ENCODE measurements around the gene CIDEC. TPM values are rescaled to one million over a fixed set of nuclear protein-coding genes. Genes with fewer than 3 reads are reported as not detected.
"Not testable (repeated sequence)": the region's sequence is repeated elsewhere in the genome, so short reads cannot be mapped to it uniquely, and the experiment has no call there.

Gene CIDEC
- total and polyA plus RNA-seq, 12 donors: 0.27 to 25.3 (median 4.7) TPM; not detected in 1

DNA sequence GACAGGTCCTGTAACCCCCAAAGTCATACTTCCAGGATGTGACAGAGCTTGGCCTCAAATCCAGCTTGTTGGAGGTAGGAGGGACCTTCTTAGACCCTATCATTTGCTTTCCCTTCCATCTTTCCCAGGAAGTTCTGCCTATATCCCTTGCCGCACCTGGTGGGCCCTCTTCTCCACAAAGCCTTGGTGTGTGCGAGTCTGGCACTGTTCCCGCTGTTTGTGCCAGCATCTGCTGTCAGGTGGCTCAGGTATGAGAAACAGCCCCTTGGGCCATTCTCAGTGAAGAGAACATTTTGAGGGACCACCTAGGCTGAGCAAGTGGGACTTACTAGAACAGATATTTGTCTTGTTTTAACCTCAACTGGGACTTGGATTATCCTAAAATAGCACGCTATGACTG, 23.9 kb upstream of the CIDEC start:
- no peaks in the 10 kb centered on the region for H3K36me3 ChIP-seq
- intact Hi-C loops (cut with DNase I): no loop called here
- no peaks in the 10 kb centered on the region for H3K27me3 ChIP-seq
- ATAC-seq (no peak), DNase-seq (no peak)
- no peaks in the 10 kb centered on the region for H3K9me3 ChIP-seq
- H3K4me1 ChIP-seq: peaks cover 0 to 22% (median 10%) of the 10 kb centered on the region in 9 donors
- H3K27ac ChIP-seq: peak overlapping the region in 4 of 10 donors; percentile 60 to 77 (median 68)
- no peak overlapping the region for H3K4me3 ChIP-seq
- WGBS, 2 donors: 95 to 96% methylated on average over 4 of the region's 4 CpGs
- TF ChIP-seq, protein P1, sequence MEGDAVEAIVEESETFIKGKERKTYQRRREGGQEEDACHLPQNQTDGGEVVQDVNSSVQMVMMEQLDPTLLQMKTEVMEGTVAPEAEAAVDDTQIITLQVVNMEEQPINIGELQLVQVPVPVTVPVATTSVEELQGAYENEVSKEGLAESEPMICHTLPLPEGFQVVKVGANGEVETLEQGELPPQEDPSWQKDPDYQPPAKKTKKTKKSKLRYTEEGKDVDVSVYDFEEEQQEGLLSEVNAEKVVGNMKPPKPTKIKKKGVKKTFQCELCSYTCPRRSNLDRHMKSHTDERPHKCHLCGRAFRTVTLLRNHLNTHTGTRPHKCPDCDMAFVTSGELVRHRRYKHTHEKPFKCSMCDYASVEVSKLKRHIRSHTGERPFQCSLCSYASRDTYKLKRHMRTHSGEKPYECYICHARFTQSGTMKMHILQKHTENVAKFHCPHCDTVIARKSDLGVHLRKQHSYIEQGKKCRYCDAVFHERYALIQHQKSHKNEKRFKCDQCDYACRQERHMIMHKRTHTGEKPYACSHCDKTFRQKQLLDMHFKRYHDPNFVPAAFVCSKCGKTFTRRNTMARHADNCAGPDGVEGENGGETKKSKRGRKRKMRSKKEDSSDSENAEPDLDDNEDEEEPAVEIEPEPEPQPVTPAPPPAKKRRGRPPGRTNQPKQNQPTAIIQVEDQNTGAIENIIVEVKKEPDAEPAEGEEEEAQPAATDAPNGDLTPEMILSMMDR (IDR thresholded peaks at IDR 0.05): no peak

DNA sequence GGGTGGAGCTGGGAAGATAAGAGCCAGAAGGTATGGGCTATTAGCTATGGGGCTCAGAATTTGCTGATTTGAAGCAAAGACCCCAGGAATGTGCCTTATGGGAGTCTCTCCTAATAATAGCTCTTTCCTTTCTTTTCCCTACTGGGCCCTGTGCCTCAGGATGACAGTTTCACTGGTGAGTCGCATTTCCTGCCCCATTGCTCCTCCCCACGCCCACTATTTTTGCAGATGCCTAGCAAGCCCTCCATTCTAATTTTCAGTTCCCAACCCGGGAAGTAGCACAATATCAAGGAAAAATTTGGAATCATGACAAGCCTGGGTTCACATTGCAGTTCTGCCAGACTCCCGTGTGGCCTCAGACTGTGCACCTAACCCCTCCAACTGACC, 23.2 kb upstream of the CIDEC start:
- ATAC-seq: peak in 7 of 8 donors; percentile 31 to 85 (median 60)
- no peaks in the 10 kb centered on the region for H3K36me3 ChIP-seq
- DNase-seq: peak in 1 of 2 donors; percentile 45
- H3K4me1 ChIP-seq: peaks cover 0 to 24% (median 10%) of the 10 kb centered on the region in 9 donors
- H3K9me3 ChIP-seq: no peaks in the 10 kb centered on the region
- TF ChIP-seq, protein P1 (IDR thresholded peaks at IDR 0.05): no peak
- peak overlapping the region in 7 of 10 donors; percentile 8 to 35 (median 27) for H3K4me3 ChIP-seq
- WGBS, 2 donors: 38 to 51% methylated on average over 4 of the region's 4 CpGs
- intact Hi-C loops (cut with DNase I): no loop called here
- H3K27me3 ChIP-seq: no peaks in the 10 kb centered on the region
- H3K27ac ChIP-seq: peak overlapping the region in 8 of 10 donors; percentile 25 to 77 (median 62)

DNA sequence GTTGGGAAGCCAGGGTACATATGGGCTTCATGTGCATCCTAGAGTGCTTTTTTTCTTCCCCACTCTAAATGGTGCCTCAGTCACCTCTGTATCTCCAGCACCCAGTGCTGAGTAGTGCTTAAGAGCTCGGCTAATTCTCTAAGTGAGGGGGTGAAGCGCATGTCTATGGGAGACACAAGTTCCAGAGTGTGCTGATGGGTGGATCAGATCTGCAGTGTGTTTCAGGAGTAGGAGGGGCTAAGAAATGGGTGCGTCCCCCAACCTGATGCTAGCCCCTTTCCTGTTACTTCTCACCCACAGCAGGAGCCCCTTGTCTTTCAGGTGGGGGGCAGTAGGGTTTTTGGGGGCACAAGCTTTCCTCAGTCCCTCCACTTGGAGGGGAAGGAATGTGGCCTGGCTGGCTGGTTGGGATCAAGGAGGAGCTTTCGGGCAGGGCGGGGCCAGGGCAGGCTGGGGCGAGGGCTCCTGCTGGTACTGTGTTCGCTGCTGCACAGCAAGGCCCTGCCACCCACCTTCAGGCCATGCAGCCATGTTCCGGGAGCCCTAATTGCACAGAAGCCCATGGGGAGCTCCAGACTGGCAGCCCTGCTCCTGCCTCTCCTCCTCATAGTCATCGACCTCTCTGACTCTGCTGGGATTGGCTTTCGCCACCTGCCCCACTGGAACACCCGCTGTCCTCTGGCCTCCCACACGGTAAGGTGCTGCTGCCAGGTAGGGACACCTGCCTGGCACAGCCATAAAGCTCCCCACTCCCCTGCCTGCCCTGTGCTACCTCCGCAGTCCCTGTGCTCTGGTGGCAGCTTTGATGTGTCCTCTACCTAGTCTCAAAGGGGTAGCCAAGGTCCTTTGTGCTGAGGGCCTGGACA, 22.6 kb upstream of the CIDEC start, which contains the start of gene IL17RE:
Gene IL17RE, plus strand, starts transcription at position 477 of the 866 bp plus-strand sequence. Its CDS starts 85 bp downstream, at position 562.
- TF ChIP-seq, protein P1 (IDR thresholded peaks at IDR 0.05): no peak
- DNase-seq: no peak
- no peaks in the 10 kb centered on the region for H3K27me3 ChIP-seq
- peak in 5 of 8 donors; percentile 32 to 45 (median 42) for ATAC-seq
- no peaks in the 10 kb centered on the region for H3K36me3 ChIP-seq
- WGBS, 2 donors: 59% methylated on average over 13 of the region's 13 CpGs
- peak within 1 kb of the TSS in 8 of 10 donors; percentile 25 to 77 (median 62) for H3K27ac ChIP-seq
- peak within 1 kb of the TSS in 8 of 10 donors; percentile 8 to 35 (median 24) for H3K4me3 ChIP-seq
- intact Hi-C loops (cut with DNase I): no loop called here
- H3K9me3 ChIP-seq: no peaks in the 10 kb centered on the region
- peaks cover 0 to 28% (median 10%) of the 10 kb centered on the region in 9 donors for H3K4me1 ChIP-seq

DNA sequence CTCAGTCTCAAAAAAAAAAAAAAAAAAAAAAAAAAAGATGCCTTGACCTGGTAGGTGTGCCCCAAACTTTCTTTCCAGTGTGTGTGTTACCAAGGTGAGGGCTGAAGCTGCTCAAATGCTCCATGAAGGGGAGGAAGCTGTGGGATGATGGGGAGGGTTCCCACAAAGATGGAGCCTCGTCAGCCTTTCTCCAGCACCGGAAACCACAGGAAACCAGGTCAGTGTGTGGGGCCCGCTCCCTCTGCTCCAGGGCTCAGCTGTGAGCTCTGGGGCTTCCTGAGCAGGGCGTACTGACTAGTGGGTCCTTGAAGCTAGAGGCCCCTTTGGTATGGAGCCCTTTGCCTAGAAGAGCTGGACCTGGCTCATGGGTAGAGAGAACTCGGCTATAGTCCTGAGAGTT, 21.9 kb upstream of the CIDEC start:
- Histone ChIP-seq H3K36me3 (no peaks in the 10 kb centered on the region), H3K4me3 (no peak overlapping the region), H3K27ac (no peak overlapping the region), H3K4me1 (peaks cover 0 to 28% (median 10%) of the 10 kb centered on the region in 9 donors), H3K9me3 (no peaks in the 10 kb centered on the region), H3K27me3 (no peaks in the 10 kb centered on the region)
- TF ChIP-seq, protein P1 (IDR thresholded peaks at IDR 0.05): no peak
- no peak for DNase-seq
- WGBS, 2 donors: 74 to 77% methylated on average over 5 of the region's 5 CpGs
- intact Hi-C loops (cut with DNase I): no loop called here
- ATAC-seq: no peak

DNA sequence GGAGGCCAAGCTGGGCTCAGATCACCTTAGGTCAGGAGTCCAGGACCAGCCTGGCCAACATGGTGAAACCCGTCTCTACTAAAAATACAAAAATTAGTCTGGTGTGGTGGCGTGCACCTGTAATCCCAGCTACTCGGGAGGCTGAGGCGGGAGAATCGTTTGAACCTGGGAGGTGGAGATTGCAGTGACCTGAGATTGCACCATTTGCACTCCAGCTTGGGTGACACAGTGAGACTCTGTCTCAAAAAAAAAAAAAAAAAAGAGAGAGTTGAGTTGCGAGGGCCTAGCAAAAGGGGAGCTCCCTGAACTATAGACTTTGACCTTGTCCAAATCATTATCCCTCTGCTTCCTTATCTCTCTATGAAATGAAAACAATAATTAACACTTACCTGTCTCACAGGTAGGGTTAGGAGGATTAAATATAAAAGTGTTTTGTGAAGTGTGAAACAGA, 20.9 kb upstream of the CIDEC start:
- ATAC-seq; DNase-seq; H3K27ac ChIP-seq; H3K4me3 ChIP-seq; H3K27me3 ChIP-seq; H3K9me3 ChIP-seq; intact Hi-C loops (cut with DNase I); H3K36me3 ChIP-seq: not testable (repeated sequence)
- H3K4me1 ChIP-seq: peaks cover 0 to 28% (median 10%) of the 10 kb centered on the region in 9 donors
- WGBS, 2 donors: 92 to 94% methylated on average over 6 of the region's 6 CpGs
